H1 (cell line): ENCODE results near the gene ABL1. TPM values are rescaled to one million over a fixed set of nuclear protein-coding genes. Genes with fewer than 3 reads are reported as not detected.

Experiments
- CTCF ChIA-PET: fragments of 300-600 bp; sonication (Branson Sonifier 250); formaldehyde crosslinking; loops from one replicate; lab custom pipeline; 2021; ENCODE audit not compliant: partially characterized antibody; lab: Charles Lee
- POLR2A ChIA-PET: fragments of 300-600 bp; sonication (Branson Sonifier 250); formaldehyde crosslinking; loops from one replicate; lab custom pipeline; 2021; ENCODE audit warnings: inconsistent platforms; ENCODE audit not compliant: partially characterized antibody; lab: Charles Lee
- DNase-seq, 2 experiments: peaks; one replicate each; pipeline versions ENCODE4 v3.0.0 to v3.0.0-alpha.2; 2010 to 2022; ENCODE audit warnings: low spot score in 2 of 2, low read depth in 1 of 2, mixed read lengths in 1 of 2
- FAIRE-seq: peaks from 2 replicates; lab custom pipeline; 2011; peaks lifted over from hg19 to GRCh38; lab: Jason Lieb, UNC
- H2AFZ ChIP-seq: 2 replicates; pipeline ENCODE4 v1.8.1; 2012; ENCODE audit warnings: low read length, inconsistent platforms
- H2AK5ac ChIP-seq: 2 replicates; pipeline ENCODE4 v1.6.1; 2013; ENCODE audit warnings: low read depth, low read length
- H2BK120ac ChIP-seq: replicated peaks from 2 replicates; pipeline ENCODE3; 2013; ENCODE audit warnings: low read depth, low read length, inconsistent platforms
- H2BK12ac ChIP-seq: 2 replicates; pipeline ENCODE4 v1.6.1; 2013; ENCODE audit warnings: low read depth, low read length
- H2BK15ac ChIP-seq: 2 replicates; pipeline ENCODE4 v1.6.1; 2013; ENCODE audit warnings: low read length
- H2BK20ac ChIP-seq: 2 replicates; pipeline ENCODE4 v1.6.1; 2013; ENCODE audit warnings: low read length
- H2BK5ac ChIP-seq: 2 replicates; pipeline ENCODE4 v1.6.1; 2013; ENCODE audit warnings: low read depth, low read length
- H3K14ac ChIP-seq: 2 replicates; pipeline ENCODE4 v1.6.1; 2013; ENCODE audit warnings: inconsistent platforms; ENCODE audit not compliant: insufficient read length
- H3K18ac ChIP-seq: 2 replicates; pipeline ENCODE4 v1.6.1; 2013; ENCODE audit warnings: low read length; ENCODE audit errors: extremely low read depth
- H3K23ac ChIP-seq: 2 replicates; pipeline ENCODE4 v1.6.1; 2013; ENCODE audit warnings: inconsistent platforms; ENCODE audit not compliant: insufficient read length
- H3K23me2 ChIP-seq: 2 replicates; pipeline ENCODE4 v1.6.1; 2013; ENCODE audit warnings: low read depth, low read length
- H3K27ac ChIP-seq: 2 replicates; pipeline ENCODE4 v1.6.1; 2011; ENCODE audit warnings: low read depth, low read length, inconsistent platforms
- H3K27me3 ChIP-seq, 4 experiments: replicated peaks in 1 of 4; 1 replicate in 1 of 4; 2 replicates in 3 of 4; pipeline versions ENCODE4 v1.6.1 to v1.8.1; 2011 to 2013; ENCODE audit warnings: low read length in 3 of 4, mild to moderate bottlenecking in 3 of 4, inconsistent platforms in 2 of 4, mixed read lengths in 2 of 4, moderate library complexity in 1 of 4; ENCODE audit not compliant: control insufficient read depth in 3 of 4, insufficient read depth in 3 of 4; ENCODE audit errors: extremely low read depth in 1 of 4
- H3K36me3 ChIP-seq, 4 experiments: 2 replicates each; pipeline versions ENCODE4 v1.6.1 to v1.8.1; 2011 to 2013; ENCODE audit warnings: mild to moderate bottlenecking in 4 of 4, low read length in 3 of 4, moderate library complexity in 2 of 4, control low read depth in 1 of 4, inconsistent platforms in 1 of 4; ENCODE audit not compliant: insufficient read depth in 4 of 4, control insufficient read depth in 2 of 4
- H3K4ac ChIP-seq: replicated peaks from 2 replicates; pipeline ENCODE3; 2013; ENCODE audit warnings: low read length, low read depth, mixed read lengths, inconsistent platforms; ENCODE audit not compliant: insufficient read length
- H3K4me1 ChIP-seq, 4 experiments: replicated peaks in 1 of 4; 1 replicate in 1 of 4; 2 replicates in 3 of 4; pipeline versions ENCODE4 v1.6.1 to v1.8.1; 2011 to 2013; ENCODE audit warnings: low read length in 3 of 4, inconsistent platforms in 2 of 4, mixed read lengths in 1 of 4; ENCODE audit not compliant: insufficient read depth in 4 of 4, control insufficient read depth in 3 of 4
- H3K4me2 ChIP-seq, 2 experiments: 2 replicates each; pipeline versions ENCODE4 v1.6.1 to v1.8.1; 2011 to 2013; ENCODE audit warnings: low read depth in 2 of 2, low read length in 2 of 2, control low read depth in 1 of 2, inconsistent platforms in 1 of 2, mild to moderate bottlenecking in 1 of 2; ENCODE audit not compliant: insufficient read depth in 1 of 2
- H3K4me3 ChIP-seq, 4 experiments: fragments of 200-600, 300-600 bp in 1 of 4; sonication (generic), shearing (Covaris generic), sonication (Bioruptor Twin) in 1 of 4; 2 replicates each; pipeline versions ENCODE4 v1.5.1 to v1.8.1; 2011 to 2016; ENCODE audit warnings: low read length in 4 of 4, low read depth in 3 of 4, control low read depth in 2 of 4, inconsistent platforms in 2 of 4, mild to moderate bottlenecking in 2 of 4, mixed read lengths in 1 of 4, moderate library complexity in 1 of 4; ENCODE audit not compliant: insufficient read depth in 2 of 4; ENCODE audit errors: extremely low read depth in 1 of 4
- H3K56ac ChIP-seq: replicated peaks from 2 replicates; pipeline ENCODE3; 2013; ENCODE audit warnings: low read depth, mild to moderate bottlenecking, mixed read lengths, low read length, inconsistent platforms; ENCODE audit not compliant: insufficient read length
- H3K79me1 ChIP-seq: 2 replicates; pipeline ENCODE4 v1.6.1; 2013; ENCODE audit warnings: low read depth, low read length, control low read depth
- H3K79me2 ChIP-seq, 2 experiments: 2 replicates each; pipeline versions ENCODE4 v1.6.1 to v1.8.1; 2012 to 2013; ENCODE audit warnings: low read length in 2 of 2, mild to moderate bottlenecking in 2 of 2, inconsistent platforms in 1 of 2; ENCODE audit not compliant: insufficient read depth in 2 of 2, control insufficient read depth in 1 of 2
- H3K9ac ChIP-seq, 4 experiments: replicated peaks in 1 of 4; 1 replicate in 1 of 4; 2 replicates in 3 of 4; pipeline versions ENCODE4 v1.6.1 to v1.8.1; 2011 to 2013; ENCODE audit warnings: low read depth in 3 of 4, low read length in 3 of 4, control low read depth in 2 of 4, mild to moderate bottlenecking in 2 of 4, moderate library complexity in 2 of 4, inconsistent platforms in 1 of 4; ENCODE audit errors: extremely low read depth in 1 of 4
- H3K9me3 ChIP-seq, 2 experiments: 2 replicates each; pipeline versions ENCODE4 v1.6.1 to v1.8.1; 2012 to 2013; ENCODE audit warnings: mild to moderate bottlenecking in 2 of 2, moderate library complexity in 2 of 2, control low read depth in 1 of 2, inconsistent platforms in 1 of 2, low read depth in 1 of 2, low read length in 1 of 2, mixed read lengths in 1 of 2; ENCODE audit not compliant: insufficient read depth in 2 of 2
- H4K20me1 ChIP-seq, 2 experiments: replicated peaks in 1 of 2; 2 replicates each; pipeline versions ENCODE3 to v1.8.1; 2011 to 2013; ENCODE audit warnings: inconsistent platforms in 2 of 2, low read length in 2 of 2, mild to moderate bottlenecking in 1 of 2; ENCODE audit not compliant: insufficient read depth in 2 of 2, control insufficient read depth in 1 of 2
- H4K5ac ChIP-seq: 2 replicates; pipeline ENCODE4 v1.6.1; 2013; ENCODE audit warnings: low read length, low read depth, mixed read lengths, inconsistent platforms; ENCODE audit not compliant: insufficient read length
- H4K8ac ChIP-seq: 2 replicates; pipeline ENCODE4 v1.8.0; 2013; ENCODE audit warnings: mild to moderate bottlenecking, moderate library complexity, low read length, inconsistent platforms; ENCODE audit not compliant: insufficient read depth; ENCODE audit errors: extremely low read depth
- H4K91ac ChIP-seq: replicated peaks from 2 replicates; pipeline ENCODE3; 2013; ENCODE audit warnings: low read length, mixed read lengths, inconsistent platforms; ENCODE audit not compliant: insufficient read length
- CEBPB ChIP-seq: IDR thresholded peaks from 2 replicates; pipeline ENCODE4 v1.6.1; 2012; ENCODE audit warnings: low read depth, low read length
- POLR2A ChIP-seq, 2 experiments: IDR thresholded peaks; 1 replicate in 1 of 2; 2 replicates in 1 of 2; pipeline ENCODE4 v1.6.1; 2011; ENCODE audit warnings: low read depth in 2 of 2, low read length in 2 of 2, mild to moderate bottlenecking in 2 of 2; ENCODE audit errors: control extremely low read depth in 1 of 2
- SIX5 ChIP-seq: IDR thresholded peaks from 2 replicates; pipeline ENCODE4 v1.6.1; 2011; ENCODE audit warnings: mild to moderate bottlenecking, low read depth, low read length
- WGBS, 2 experiments: shearing (Covaris generic) in 1 of 2; methylation state at CpG; one replicate each; pipeline versions ENCODE4 v1.1.6 to v1.1.7; 2013 to 2015; ENCODE audit warnings: low lambda C conversion rate in 2 of 2, mixed read lengths in 2 of 2, inconsistent platforms in 1 of 2, low coverage in 1 of 2, missing lambda C conversion rate in 1 of 2; ENCODE audit not compliant: insufficient replicate concordance in 2 of 2, insufficient coverage in 1 of 2, insufficient read length in 1 of 2; ENCODE audit errors: extremely low coverage in 1 of 2, missing lambda C conversion rate in 1 of 2; 5-methylcytosine and 5-hydroxymethylcytosine counted together
- polyA plus RNA-seq, 7 experiments: library from polyadenylated mRNA; depleted of rRNA in 3 of 7; stranded (reverse) in 5 of 7; unstranded in 2 of 7; fragments of >200 nt in 5 of 7; fragments of 200-250 nt in 2 of 7; gene quantifications; 1 replicate in 5 of 7; 2 replicates in 1 of 7; 4 replicates in 1 of 7; pipeline versions ENCODE4 v1.2.1 to v1.2.3, GENCODE V29; 2011 to 2013; ENCODE audit warnings: missing spikeins in 2 of 7, mixed read lengths in 2 of 7
- total RNA-seq: library from RNA; stranded (reverse); fragmentation: NEBNext Ultra II Directional; extraction: Animal tissue kit (Norgen Biotek cat#: 25700); gene quantifications from 2 replicates; pipeline ENCODE4 v1.2.1, GENCODE V29; 2021

Gene ABL1
- total and polyA plus RNA-seq, 2 of the 8 experiments (the other 6 are each of a cell fraction or from before 2014, with no cell fraction given) = 35.3 to 104 TPM

DNA sequence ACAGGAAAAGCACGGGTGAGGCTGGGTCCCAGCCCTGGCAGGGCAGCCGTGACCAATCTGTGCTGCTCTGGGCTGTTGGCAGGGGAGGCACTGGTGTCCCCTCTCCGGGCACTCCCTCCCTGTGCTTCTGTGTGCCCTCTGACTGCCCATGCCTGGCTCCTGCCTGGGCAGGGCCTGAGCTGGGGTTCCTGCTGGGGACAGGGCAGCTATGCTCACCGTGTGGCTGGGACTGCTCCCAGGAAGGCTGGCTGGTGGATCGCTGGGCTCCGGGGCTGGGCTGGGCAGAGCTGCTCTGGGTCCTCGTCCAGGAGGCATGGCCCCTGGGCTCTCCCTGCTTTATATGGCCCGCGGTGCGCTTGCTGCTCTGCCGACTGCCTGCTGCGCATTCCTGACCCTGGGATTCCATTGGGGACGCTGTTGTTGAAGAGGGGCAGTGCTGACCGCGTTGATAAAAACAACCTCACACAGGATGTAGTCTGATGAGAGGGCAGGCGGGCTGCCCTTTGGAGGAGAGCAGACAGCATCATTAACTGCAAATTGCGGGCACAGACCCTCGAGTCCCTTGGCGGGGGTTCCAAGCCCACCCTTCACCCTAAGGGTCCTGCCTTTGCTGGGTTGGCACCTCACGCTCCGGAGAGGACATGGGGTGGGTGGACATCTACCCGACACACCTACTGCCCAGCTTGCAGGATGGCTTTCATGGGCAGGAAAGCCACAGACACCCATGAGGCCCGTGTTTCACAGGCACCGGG lies 60.6 kb downstream of the ABL1 start:
- DNase-seq (peak in 1 of 2 experiments; percentile 57), FAIRE-seq (no peak)
- H2BK12ac ChIP-seq = no peak overlapping the region; the same call in 1 of the 2 replicates
- H3K27me3 ChIP-seq = no peaks in the 10 kb centered on the region
- no peak overlapping the region for H2BK5ac ChIP-seq
- peaks cover 0 to 3% (median 0%) of the 10 kb centered on the region in 4 experiments; a peak in 3 of 7 replicates for H3K4me1 ChIP-seq
- 86% methylated on average over 24 of the region's 24 CpGs; no CpG with 5 or more reads in 1 of the 2 experiments for WGBS, 2 experiments
- H4K8ac ChIP-seq = no peak overlapping the region
- H3K23me2 ChIP-seq = no peaks in the 10 kb centered on the region
- no peak overlapping the region for H3K4me2 ChIP-seq
- CTCF ChIA-PET = interaction anchor here (0.7 to 8.2 kb wide), 11 partner anchors 9 to 203 kb away, joined by 3 to 49 read pairs (median 4); no protein-coding TSS in a partner anchor
- POLR2A ChIA-PET = interaction anchor here (1.1 to 1.2 kb wide), 2 partner anchors 18 to 30 kb away, joined by 3 to 4 read pairs; no protein-coding TSS in a partner anchor
- H3K9me3 ChIP-seq = no peaks in the 10 kb centered on the region
- no peak for TF ChIP-seq SIX5
- no peak for TF ChIP-seq POLR2A (IDR thresholded peaks at IDR 0.05; ENCODE audit: control extremely low read depth in 1 of 2, low read depth in 2 of 2, low read length in 2 of 2)
- no peak for TF ChIP-seq CEBPB
- no peaks in the 10 kb centered on the region for H3K79me2 ChIP-seq
- H4K5ac ChIP-seq = no peak overlapping the region
- H3K18ac ChIP-seq = no peak overlapping the region
- H2AFZ ChIP-seq = no peak overlapping the region
- no peak overlapping the region for H3K4me3 ChIP-seq
- H3K23ac ChIP-seq = no peak overlapping the region
- no peak overlapping the region for H3K4ac ChIP-seq
- no peak overlapping the region for H2BK15ac ChIP-seq
- H2AK5ac ChIP-seq = no peak overlapping the region
- peaks cover 4 to 6% of the 10 kb centered on the region in 2 experiments for H4K20me1 ChIP-seq
- no peak overlapping the region for H4K91ac ChIP-seq
- H3K9ac ChIP-seq = no peak overlapping the region
- H3K56ac ChIP-seq = no peak overlapping the region
- H3K14ac ChIP-seq = no peak overlapping the region
- H3K27ac ChIP-seq = no peak overlapping the region
- H3K36me3 ChIP-seq = peaks cover 0 to 3% (median 0%) of the 10 kb centered on the region in 4 experiments; a peak in 1 of 8 replicates
- no peaks in the 10 kb centered on the region for H3K79me1 ChIP-seq
- no peak overlapping the region for H2BK20ac ChIP-seq
- H2BK120ac ChIP-seq = no peak overlapping the region
